HepG2 (cell line): ENCODE measurements around the gene PLLP. TPM values are rescaled to one million over a fixed set of nuclear protein-coding genes. Genes with fewer than 3 reads are reported as not detected.

ENCODE experiments used
- ATAC-seq: fragments of 200-7000 bp; cut with Tn5 transposase; 3 replicates; pipeline ENCODE4 v1.9.1; 2020; ENCODE audit warnings: mild to moderate bottlenecking, moderate library complexity
- BruUV-seq: library from RNA; stranded (reverse); fragments of 400-500 nt; replicated peaks from 2 replicates; lab custom pipeline; 2021; lab: Mats Ljungman, UMichigan
- CTCF ChIA-PET: fragments of 300-600 bp; formaldehyde crosslinking; extraction: SDS; loops from one replicate; lab custom pipeline; 2021; ENCODE audit warnings: low total read pairs, inconsistent platforms, low intra/inter-chr PET ratio; lab: Yijun Ruan, JAX
- POLR2A ChIA-PET: fragments of 350-600 bp; sonication (Branson Sonifier 250); formaldehyde crosslinking; loops from one replicate; lab custom pipeline; 2020; ENCODE audit warnings: antibody characterized with exemption, inconsistent platforms; lab: Yijun Ruan, JAX
- DNase-seq: peaks from one replicate; pipeline ENCODE4 v3.0.0-alpha.2; 2015; ENCODE audit warnings: low spot score
- FAIRE-seq: peaks from 3 replicates; lab custom pipeline; 2011; peaks lifted over from hg19 to GRCh38; lab: Jason Lieb, UNC
- H2AFZ ChIP-seq: one replicate; pipeline ENCODE4 v1.6.1; 2011; ENCODE audit warnings: low read length, inconsistent platforms
- H3K27ac ChIP-seq: fragments of 300-600 bp; 3 replicates; pipeline ENCODE4 v1.8.0; 2011; ENCODE audit warnings: mixed run types, mild to moderate bottlenecking, mixed read lengths, low read length, inconsistent platforms; ENCODE audit not compliant: insufficient read depth; ENCODE audit errors: extremely low read length
- H3K27me3 ChIP-seq, 2 experiments: fragments of 200-600 bp in 1 of 2; 2 replicates in 1 of 2; 3 replicates in 1 of 2; pipeline versions ENCODE4 v1.6.0 to v1.8.0; 2011; ENCODE audit warnings: low read length in 2 of 2, mild to moderate bottlenecking in 2 of 2, moderate library complexity in 2 of 2, inconsistent platforms in 1 of 2; ENCODE audit not compliant: insufficient read depth in 2 of 2, control insufficient read depth in 1 of 2
- H3K36me3 ChIP-seq, 2 experiments: fragments of 200-600 bp in 1 of 2; replicated peaks in 1 of 2; 2 replicates in 1 of 2; 3 replicates in 1 of 2; pipeline versions ENCODE4 v1.5.1 to v1.8.0; 2011; ENCODE audit warnings: low read length in 2 of 2, inconsistent platforms in 1 of 2; ENCODE audit not compliant: insufficient read depth in 2 of 2, control insufficient read depth in 1 of 2
- H3K4me1 ChIP-seq: 2 replicates; pipeline ENCODE4 v1.5.1; 2012; ENCODE audit warnings: low read length, inconsistent platforms; ENCODE audit not compliant: insufficient read depth
- H3K4me2 ChIP-seq: 2 replicates; pipeline ENCODE4 v1.6.0; 2011; ENCODE audit warnings: low read depth, low read length, inconsistent platforms
- H3K4me3 ChIP-seq, 3 experiments: fragments of 200-600 bp in 1 of 3; sonication (generic), shearing (Covaris generic) in 1 of 3; replicated peaks in 1 of 3; 2 replicates each; pipeline ENCODE4 v1.5.1; 2011 to 2016; ENCODE audit warnings: low read length in 3 of 3, inconsistent platforms in 2 of 3, low read depth in 2 of 3, mild to moderate bottlenecking in 2 of 3, control low read depth in 1 of 3, mixed read lengths in 1 of 3; ENCODE audit not compliant: insufficient read depth in 1 of 3
- H3K79me2 ChIP-seq: one replicate; pipeline ENCODE4 v1.6.1; 2011; ENCODE audit warnings: low read length, inconsistent platforms; ENCODE audit not compliant: insufficient read depth
- H3K9ac ChIP-seq: 2 replicates; pipeline ENCODE4 v1.6.0; 2011; ENCODE audit warnings: mild to moderate bottlenecking, low read depth, low read length, inconsistent platforms; ENCODE audit not compliant: insufficient read depth
- H3K9me3 ChIP-seq: 2 replicates; pipeline ENCODE4 v1.5.1; 2012; ENCODE audit warnings: mild to moderate bottlenecking, low read length
- H4K20me1 ChIP-seq: 2 replicates; pipeline ENCODE4 v1.6.0; 2011; ENCODE audit warnings: inconsistent platforms, mild to moderate bottlenecking, low read length, moderate library complexity; ENCODE audit not compliant: insufficient read depth
- HMG20B ChIP-seq: conservative IDR thresholded peaks from 2 replicates; pipeline ENCODE4 v1.6.1; 2016; ENCODE audit warnings: missing genetic modification reagents, missing compliant biosample characterization
- NFRKB ChIP-seq: fragments of 450-650 bp; IDR thresholded peaks from 2 replicates; pipeline ENCODE4 v1.6.1; 2017
- ZNF138 ChIP-seq: sonication (generic); formaldehyde crosslinking; IDR thresholded peaks from 2 replicates; pipeline ENCODE4 v1.5.0; 2020; ENCODE audit warnings: mild to moderate bottlenecking, low read depth, missing genetic modification reagents
- WGBS: methylation state at CpG from one replicate; pipeline ENCODE4 v1.1.6; 2017; ENCODE audit warnings: low lambda C conversion rate; 5-methylcytosine and 5-hydroxymethylcytosine counted together
- in situ Hi-C: cut with HindIII; loops from 2 replicates; pipeline ENCODE4 v1.10.0; 2017; ENCODE audit warnings: low pct_unique_long_range_greater_than_20kb; ENCODE audit not compliant: extremely low pct_ligation_motif_present
- intact Hi-C: fragments of 100-400 bp; cut with micrococcal nuclease; formaldehyde crosslinking; loops from one replicate; pipeline ENCODE4 v1.10.0; 2022; ENCODE audit not compliant: unreplicated experiment
- polyA plus RNA-seq, 8 experiments: library from polyadenylated mRNA; depleted of rRNA in 3 of 8; stranded (reverse) in 7 of 8; unstranded in 1 of 8; fragments of >200 nt; fragmentation: Illumina TruSeq in 4 of 8; extraction: Trizol in 4 of 8; gene quantifications; 2 replicates each; pipeline versions ENCODE4 v1.2.1 to v1.2.3, GENCODE V29; 2011 to 2016; ENCODE audit warnings: low read depth in 4 of 8, missing spikeins in 1 of 8, mixed read lengths in 1 of 8; ENCODE audit not compliant: insufficient read depth in 1 of 8
- total RNA-seq, 5 experiments: library from RNA; depleted of rRNA; stranded (reverse); fragments of >200 nt; fragmentation: Illumina TruSeq; extraction: Trizol; gene quantifications; 2 replicates each; pipeline ENCODE4 v1.2.3, GENCODE V29; 2016; ENCODE audit warnings: low read depth in 1 of 5
- TF ChIP-seq, protein P1 (sequence below): sonication (generic); formaldehyde crosslinking; IDR thresholded peaks from 2 replicates; pipeline ENCODE4 v1.5.0; 2020; ENCODE audit warnings: mild to moderate bottlenecking, missing genetic modification reagents

The PLLP gene
- total and polyA plus RNA-seq, 2 of the 13 experiments (the other 11 are each of a cell fraction or from before 2014, with no cell fraction given): 60.6 to 127 TPM

DNA sequence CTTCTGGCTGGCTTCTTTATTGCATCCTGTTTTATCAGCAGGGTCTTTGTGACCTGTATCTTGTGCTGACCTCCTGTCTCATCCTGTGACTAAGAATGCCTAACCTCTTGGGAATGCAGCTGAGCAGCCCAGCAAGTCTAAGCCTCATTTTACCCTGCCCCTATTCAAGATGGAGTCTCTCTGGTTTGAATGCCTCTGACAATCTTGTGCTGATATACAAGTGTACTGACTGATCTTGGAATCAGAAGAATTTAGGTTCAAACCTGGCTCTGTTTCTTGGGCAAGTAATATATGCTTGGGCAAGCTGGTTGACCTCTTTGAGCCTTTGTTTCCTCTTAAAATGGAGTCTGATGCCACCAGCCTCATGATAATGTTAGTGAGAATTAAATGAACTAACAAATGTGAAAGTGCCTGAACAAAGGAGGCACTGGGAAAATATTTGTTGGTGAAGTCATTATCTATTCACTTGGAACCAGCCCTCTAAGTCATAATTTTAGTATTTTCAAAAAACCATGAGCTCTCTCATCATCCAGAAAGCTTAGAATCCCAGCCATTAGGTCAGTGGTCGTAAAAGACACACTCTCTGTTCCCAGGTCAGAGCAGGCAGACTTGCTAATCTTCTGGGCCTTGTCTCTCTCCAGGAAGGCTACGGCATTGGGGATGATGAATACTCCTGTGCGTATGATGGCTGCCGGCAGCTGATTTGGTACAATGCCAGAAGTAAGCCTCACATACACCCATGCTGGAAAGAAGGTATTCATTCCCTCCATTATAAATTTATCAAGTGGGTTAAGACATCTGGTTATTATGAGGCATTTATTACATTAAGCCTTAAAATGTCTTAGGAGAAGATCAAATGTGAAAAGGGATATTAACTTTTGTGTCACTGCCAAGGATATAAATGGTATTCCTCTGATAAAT, 57.5 kb downstream of the PLLP start (continued):
- TF ChIP-seq ZNF138 (CRISPR knock-in tag): no peak
- TF ChIP-seq, protein P1, sequence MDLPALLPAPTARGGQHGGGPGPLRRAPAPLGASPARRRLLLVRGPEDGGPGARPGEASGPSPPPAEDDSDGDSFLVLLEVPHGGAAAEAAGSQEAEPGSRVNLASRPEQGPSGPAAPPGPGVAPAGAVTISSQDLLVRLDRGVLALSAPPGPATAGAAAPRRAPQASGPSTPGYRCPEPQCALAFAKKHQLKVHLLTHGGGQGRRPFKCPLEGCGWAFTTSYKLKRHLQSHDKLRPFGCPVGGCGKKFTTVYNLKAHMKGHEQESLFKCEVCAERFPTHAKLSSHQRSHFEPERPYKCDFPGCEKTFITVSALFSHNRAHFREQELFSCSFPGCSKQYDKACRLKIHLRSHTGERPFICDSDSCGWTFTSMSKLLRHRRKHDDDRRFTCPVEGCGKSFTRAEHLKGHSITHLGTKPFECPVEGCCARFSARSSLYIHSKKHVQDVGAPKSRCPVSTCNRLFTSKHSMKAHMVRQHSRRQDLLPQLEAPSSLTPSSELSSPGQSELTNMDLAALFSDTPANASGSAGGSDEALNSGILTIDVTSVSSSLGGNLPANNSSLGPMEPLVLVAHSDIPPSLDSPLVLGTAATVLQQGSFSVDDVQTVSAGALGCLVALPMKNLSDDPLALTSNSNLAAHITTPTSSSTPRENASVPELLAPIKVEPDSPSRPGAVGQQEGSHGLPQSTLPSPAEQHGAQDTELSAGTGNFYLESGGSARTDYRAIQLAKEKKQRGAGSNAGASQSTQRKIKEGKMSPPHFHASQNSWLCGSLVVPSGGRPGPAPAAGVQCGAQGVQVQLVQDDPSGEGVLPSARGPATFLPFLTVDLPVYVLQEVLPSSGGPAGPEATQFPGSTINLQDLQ: no peak

DNA sequence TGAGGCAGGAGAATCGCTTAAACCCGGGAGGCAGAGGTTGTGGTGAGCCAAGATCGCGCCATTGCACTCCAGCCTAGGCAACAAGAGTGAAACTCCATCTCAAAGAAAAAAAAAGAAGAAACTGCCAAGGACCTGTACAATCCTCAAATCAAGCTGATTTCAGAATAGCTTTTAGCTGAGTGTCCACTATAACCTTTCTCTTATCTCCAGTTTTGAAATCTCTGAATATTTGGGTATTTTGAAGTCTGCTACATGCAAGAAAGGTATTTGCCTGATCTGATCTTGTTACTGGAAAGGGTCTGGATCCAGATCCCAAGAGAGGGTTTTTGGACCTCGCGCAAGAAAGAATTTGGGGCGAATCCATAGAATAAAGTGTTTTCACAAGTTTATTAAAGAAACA, 58.5 kb downstream of the PLLP start:
- ChIA-PET CTCF (no interaction called here), POLR2A (no interaction called here)
- Histone ChIP-seq H3K9ac (no peak overlapping the region), H3K4me1 (no peaks in the 10 kb centered on the region), H3K4me3 (no peak overlapping the region), H3K36me3 (peaks cover 43 to 90% of the 10 kb centered on the region in 2 experiments), H3K27ac (no peak overlapping the region), H3K27me3 (no peaks in the 10 kb centered on the region), H2AFZ (no peak overlapping the region), H3K79me2 (no peaks in the 10 kb centered on the region), H3K9me3 (no peaks in the 10 kb centered on the region), H3K4me2 (no peak overlapping the region), H4K20me1 (no peaks in the 10 kb centered on the region)
- WGBS: over 99% methylated on average over 7 of the region's 7 CpGs
- no peak for DNase-seq
- TF ChIP-seq NFRKB: no peak
- no peak for TF ChIP-seq HMG20B
- FAIRE-seq: no peak
- in situ Hi-C loops: no loop called here
- ATAC-seq: no peak
- intact Hi-C loops: no loop called here
- no TSS peak for BruUV-seq
